Transverse colon (tissue), 3 donors: Measurements from ENCODE around the gene FETUB.

Experiments used
- EP300 ChIP-seq: sonication (generic); formaldehyde crosslinking; IDR thresholded peaks from one replicate; pipeline ENCODE4 v1.6.1; 2017; ENCODE audit warnings: antibody characterized with exemption, low read depth
- POLR2A ChIP-seq: fragments of 450-650 bp; IDR thresholded peaks from one replicate; pipeline ENCODE4 v1.6.1; 2016; ENCODE audit warnings: antibody characterized with exemption, mild to moderate bottlenecking, moderate library complexity
- TF ChIP-seq, protein P1 (sequence below), 5 experiments: fragments of 200-600 bp in 3 of 5; fragments of 450-650 bp in 2 of 5; sonication (generic) in 3 of 5; IDR thresholded peaks; 1 replicate in 2 of 5; 2 replicates in 3 of 5; pipeline ENCODE4 v1.5.1; 2016 to 2017; ENCODE audit warnings: antibody characterized with exemption in 5 of 5, inconsistent platforms in 3 of 5, mild to moderate bottlenecking in 2 of 5, moderate library complexity in 1 of 5

DNA sequence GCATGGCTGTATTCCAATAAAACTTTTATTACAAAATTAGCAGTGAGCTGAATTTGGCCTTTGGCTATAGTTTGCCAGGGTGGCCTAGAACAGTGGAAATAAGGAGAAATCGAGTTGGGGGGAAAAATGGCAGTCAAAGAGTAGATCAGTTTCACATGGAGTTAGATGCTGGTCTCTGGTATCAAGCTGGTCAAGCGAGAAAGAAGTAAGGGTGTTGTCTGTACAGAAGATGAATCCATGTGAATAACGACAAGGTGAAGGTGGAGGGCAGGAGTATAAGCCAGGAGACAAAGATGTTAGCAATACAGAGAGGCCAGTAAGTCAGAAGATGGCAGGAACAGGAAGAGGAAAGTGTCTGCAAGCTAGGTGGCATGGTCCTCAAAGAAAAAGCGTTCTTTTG is 15.6 kb upstream of the FETUB start:
- TF ChIP-seq, protein P1, sequence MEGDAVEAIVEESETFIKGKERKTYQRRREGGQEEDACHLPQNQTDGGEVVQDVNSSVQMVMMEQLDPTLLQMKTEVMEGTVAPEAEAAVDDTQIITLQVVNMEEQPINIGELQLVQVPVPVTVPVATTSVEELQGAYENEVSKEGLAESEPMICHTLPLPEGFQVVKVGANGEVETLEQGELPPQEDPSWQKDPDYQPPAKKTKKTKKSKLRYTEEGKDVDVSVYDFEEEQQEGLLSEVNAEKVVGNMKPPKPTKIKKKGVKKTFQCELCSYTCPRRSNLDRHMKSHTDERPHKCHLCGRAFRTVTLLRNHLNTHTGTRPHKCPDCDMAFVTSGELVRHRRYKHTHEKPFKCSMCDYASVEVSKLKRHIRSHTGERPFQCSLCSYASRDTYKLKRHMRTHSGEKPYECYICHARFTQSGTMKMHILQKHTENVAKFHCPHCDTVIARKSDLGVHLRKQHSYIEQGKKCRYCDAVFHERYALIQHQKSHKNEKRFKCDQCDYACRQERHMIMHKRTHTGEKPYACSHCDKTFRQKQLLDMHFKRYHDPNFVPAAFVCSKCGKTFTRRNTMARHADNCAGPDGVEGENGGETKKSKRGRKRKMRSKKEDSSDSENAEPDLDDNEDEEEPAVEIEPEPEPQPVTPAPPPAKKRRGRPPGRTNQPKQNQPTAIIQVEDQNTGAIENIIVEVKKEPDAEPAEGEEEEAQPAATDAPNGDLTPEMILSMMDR (IDR thresholded peaks at IDR 0.05): no peak
- TF ChIP-seq POLR2A (no peak), EP300 (no peak)
